HG03175 (cell line): ENCODE measurements around the gene PPIE.

ENCODE experiments used
- ATAC-seq: cut with Tn5 transposase; IDR thresholded peaks from one replicate; pipeline ENCODE4 v1.9.1; 2021; ENCODE audit warnings: mild to moderate bottlenecking, moderate library complexity; ENCODE audit not compliant: unreplicated experiment

PPIE gene

DNA sequence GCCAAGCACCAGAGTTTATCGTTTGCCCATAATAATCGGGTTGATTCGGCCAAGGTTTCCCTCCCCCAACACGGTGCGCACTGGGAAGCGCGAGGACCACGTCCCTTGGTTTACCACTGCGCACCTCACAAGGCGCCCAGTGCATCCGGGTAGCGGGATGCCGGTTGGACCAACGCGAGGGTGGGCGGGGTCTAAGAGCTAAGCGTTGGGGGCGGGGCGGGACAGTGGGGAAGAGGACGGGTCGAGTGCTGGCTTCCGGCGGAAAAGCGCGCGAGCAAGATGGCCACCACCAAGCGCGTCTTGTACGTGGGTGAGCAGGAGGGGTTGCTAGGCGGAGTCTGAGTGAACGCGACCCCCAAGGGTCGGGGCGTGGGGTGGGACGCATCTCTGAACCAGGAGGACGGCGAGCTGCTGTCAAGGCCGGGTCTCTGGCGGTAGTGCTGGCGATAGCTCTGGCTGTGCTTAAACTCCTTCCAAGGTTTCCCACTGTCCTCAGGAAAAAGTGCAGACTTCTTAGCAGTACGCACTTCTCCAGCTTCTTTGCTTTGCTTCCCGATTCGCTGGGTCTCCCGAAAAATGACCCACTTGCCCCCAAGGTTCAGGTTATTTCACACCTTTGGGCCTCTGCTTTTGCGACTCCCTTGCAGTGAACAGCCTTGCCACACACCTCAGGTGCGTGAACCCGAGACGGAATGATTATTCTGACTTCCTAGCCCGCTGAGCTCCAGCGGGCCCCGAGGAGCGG is at the start of gene PPIE:
TSS of gene PPIE (plus strand) at position 261 of the 745 bp plus-strand sequence. CDS start at position 280, 19 bp downstream.
- peak; percentile 93 for ATAC-seq

DNA sequence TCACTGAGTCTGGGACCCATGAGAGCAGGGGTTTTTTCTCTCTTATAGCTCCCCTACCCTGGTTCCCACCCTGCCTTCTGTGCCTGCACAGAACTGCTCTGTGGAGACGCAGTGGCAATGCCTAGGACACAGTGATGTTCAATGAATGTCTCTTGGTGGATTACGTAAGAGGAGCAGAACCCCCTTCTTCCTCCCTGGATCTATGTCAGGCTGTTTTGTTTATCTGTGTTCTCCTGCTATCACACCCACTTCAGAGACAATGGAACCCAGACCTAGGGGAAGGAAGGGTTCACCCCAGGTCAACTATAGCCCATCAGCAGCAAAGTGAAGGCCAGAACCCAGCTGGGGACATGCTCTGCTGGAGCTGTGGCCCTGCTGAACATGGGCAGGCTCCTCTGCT is 49.5 kb upstream of the PPIE start:
- ATAC-seq, result no peak

DNA sequence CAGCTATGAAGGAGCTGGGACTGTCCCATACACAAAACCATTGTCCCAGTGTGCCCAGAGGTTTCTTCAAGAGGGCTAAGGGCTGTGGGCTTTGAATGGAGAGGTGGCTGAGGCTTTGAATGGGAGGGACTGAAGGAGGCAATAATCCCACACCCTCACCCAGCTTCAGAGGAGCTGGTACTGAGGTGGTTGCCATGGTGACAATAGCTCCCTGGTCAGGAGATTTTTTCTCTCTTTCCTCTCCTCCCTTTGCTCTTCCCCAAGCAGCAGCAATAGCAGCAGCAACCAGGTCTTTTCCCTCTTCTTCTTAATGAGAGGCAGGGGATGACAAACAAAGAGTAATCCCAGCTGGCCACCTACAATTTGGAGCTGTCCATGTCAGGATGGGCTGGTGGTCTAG is 49.0 kb upstream of the PPIE start:
- ATAC-seq, result no peak

DNA sequence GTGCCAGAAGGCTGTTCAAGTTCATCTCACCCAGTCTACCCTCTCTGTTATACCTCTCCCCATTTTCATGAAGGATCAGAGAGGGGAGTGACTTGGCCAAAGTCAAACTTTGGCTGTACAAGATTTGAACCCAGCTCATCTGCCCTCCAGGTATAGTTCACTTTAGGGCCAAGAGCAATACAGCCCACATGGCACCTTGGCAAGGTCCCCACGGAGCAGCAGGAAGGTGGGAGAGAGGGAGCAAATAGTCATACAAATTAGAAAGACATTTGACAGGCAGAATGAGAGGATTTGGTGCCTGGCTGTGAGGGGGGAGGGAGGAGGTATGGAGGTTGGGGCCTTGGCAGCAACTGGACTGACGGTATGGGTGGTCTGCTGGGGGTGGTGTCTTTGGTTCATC is 48.5 kb upstream of the PPIE start:
- ATAC-seq, result no peak

DNA sequence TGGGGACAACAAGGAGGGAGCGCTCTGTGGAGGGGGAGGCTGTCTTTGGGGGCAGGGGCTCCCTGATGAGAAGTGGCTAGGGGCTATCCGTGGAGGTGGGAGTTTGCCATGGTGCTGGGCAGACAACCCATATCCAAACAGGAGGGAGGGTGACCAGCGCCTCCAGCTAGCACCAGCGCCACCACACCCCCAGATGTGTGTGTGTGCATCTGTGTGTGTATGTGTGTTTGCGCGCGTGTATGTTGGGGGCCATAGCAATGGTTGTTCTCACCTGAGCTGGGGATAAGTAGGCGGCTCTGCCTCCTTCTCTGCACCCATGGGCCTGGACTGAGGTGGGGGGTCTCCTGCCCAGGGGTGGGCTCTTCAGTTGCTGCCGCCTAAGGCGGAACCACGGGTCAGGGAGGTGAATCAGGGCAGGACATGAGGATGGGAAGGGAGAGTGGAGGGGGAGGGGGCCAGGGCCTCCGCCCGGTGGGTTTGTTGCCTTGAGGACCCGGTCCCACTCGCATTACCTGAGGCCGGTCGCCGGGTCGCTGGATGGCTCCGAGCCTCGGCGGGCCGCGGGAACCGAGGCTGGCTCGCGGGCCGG is 47.8 kb upstream of the PPIE start:
- ATAC-seq, result no peak

GRCh38 chr1:39691383-39692151 is 47.1 kb upstream of the PPIE start, which contains the start of gene HPCAL4:
Gene HPCAL4 (minus strand): TSS chr1:39691433. CDS start chr1:39684603, 6,830 bp downstream.
- peak; percentile 94 for ATAC-seq

- ATAC-seq, result no peak
Observed at GRCh38 chr1:39692152-39693074, 46.3 kb upstream of the PPIE start.

- no peak for ATAC-seq
Observed at GRCh38 chr1:39694026-39694425, 44.7 kb upstream of the PPIE start.

DNA sequence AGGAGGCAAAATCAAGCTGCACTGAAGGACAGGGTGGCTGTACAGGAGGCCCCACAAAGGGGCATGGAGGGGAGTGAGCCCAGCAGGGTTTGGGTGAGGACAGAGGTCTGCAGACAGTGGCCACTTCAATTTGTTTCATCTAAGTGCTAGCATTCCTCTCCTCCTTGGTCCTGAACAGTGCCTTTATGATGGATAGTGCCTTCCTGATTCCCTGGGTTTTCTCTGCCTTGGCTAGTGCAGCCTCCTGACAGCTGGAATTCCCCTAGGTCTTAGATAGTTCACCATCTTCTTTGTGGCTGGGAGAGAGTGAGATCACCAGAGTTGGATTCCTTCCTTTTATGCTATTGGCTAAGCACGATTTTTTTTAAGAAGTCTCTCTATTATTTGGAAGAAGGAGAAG is 43.7 kb upstream of the PPIE start:
- no peak for ATAC-seq

DNA sequence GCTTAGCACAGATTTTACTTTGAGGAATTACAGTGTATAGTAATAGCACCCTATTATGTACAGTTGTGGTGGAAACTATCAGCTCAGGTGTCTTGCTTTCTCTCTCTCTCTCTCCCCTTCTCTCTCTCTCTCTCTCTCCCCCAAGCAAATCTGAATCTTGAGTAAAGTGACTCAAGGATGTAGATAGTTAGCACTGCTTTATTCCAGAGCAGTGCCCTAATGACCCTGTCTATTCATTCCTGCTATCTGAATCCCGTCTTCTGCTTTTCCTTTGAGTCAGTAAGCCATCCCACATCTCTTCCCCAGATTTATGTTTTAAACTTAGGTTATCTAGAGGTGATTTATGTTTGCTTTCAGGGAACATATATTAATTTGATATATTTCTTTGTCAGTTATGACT is 42.2 kb upstream of the PPIE start:
- no peak for ATAC-seq

DNA sequence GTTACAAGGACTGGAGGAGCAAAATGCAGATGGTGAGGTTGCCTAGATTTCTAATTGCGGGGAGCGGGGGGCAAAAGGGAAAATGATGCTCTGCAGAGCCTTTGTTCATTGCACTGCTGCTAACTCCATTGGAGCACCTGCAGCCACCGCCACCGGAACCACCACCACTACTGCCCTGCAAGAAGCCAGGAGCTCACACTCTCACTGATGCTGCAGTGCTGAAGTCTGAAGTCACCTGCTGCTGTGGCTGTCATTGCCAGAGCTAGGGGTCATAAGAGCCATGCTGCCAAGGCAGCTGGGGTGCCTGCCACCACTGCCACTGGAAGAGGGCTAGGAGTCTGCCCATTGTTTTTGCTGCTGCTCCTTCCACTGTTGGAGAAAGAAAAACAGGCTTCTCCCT is 40.1 kb upstream of the PPIE start:
- ATAC-seq, result no peak

DNA sequence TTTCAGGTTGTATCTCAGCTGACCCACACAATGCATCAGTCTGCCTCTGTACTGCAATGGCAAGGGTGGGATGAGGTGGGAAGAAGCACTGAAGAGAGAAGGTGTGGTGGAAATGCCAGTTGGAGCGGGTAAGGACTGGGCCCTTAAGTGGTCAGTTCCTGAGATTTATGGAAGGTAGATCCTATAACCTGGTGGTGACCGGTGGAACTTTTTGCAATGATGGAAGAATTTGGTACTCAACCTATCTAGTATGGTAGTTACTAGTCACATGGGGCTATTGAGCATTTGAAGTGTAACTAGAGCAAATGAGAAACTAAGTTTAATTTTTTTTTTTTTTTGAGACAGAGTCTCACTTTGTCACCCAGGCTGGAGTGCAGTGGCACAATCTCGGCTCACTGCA is 39.3 kb upstream of the PPIE start:
- ATAC-seq, result no peak

GRCh38 chr1:39700348-39700747 is 38.3 kb upstream of the PPIE start:
- ATAC-seq, result no peak

GRCh38 chr1:39701049-39701439 is 37.6 kb upstream of the PPIE start:
- no peak for ATAC-seq

DNA sequence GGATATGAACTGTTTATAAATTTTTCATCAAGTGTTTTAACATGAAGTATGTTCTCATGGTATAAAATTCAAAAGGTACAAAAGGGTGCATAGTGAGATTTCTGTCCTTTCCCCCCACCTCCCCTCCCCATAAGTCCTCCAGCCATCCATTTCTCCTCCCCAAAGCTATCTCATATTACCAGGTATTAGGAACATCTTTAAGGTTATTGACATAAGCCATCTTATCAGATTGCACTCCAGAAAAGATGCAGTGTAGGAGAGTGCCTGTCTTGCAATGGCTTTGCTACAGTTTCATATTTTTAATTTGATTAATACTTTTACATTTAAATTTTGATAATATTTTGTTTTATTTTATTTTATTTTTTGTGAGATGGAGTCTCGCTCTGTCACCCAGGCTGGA is 33.9 kb upstream of the PPIE start:
- ATAC-seq, result no peak

- ATAC-seq, result no peak
Observed at GRCh38 chr1:39707506-39707905, 31.2 kb upstream of the PPIE start.

DNA sequence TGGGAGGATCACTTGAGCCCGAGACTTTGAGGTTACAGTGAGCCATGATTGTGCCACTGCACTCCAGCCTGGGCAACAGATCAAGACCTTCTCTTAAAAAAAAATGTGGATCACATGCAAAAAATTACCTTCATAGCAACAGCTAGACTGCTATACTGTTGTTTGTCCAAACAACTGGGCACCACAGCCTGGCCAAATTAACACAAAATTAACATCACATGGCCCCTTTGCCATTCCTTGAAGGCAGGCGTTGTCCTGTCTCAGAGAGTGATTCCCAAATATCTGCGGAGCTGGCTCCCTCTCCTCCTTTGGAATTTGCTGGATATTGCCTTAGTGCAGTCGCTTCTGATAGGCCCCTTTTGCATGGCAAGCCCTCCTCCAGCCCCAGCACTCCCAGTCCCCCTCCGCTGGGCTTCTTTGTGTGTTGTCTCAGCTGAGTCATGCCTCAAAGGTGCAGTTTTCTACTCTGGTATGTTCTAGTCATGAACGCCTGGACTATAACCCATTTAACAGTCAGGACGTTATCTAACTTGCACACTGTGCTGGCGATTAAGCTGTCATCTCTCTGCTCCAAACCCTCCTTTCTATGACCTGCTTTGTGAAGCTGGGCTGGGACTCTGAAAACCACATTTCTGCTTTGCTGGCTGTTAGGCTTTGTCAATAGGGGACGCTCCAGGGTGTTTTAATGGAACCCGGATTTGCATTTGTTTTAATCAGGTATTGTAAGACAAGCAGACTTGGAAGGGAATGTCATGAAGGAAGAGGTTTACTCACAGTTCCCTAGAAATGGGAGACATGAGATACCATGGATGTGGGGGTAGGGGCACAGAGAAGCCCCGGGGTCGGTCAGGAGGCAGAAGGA is 27.3 kb upstream of the PPIE start:
- ATAC-seq, result no peak

GRCh38 chr1:39711966-39712340 is 26.7 kb upstream of the PPIE start:
- ATAC-seq, result no peak

- ATAC-seq, result no peak
Observed at GRCh38 chr1:39713557-39713956, 25.1 kb upstream of the PPIE start.

- ATAC-seq, result no peak
Observed at GRCh38 chr1:39717809-39718208, 20.9 kb upstream of the PPIE start.
